Hepatocyte (in vitro differentiated cells): ENCODE results near the gene RREB1. TPM values are rescaled to one million over a fixed set of nuclear protein-coding genes. Genes with fewer than 3 reads are reported as not detected.
"Not testable (repeated sequence)": the region's sequence is repeated elsewhere in the genome, so short reads cannot be mapped to it uniquely, and the experiment has no call there.

Experiments used
- DNase-seq: peaks from one replicate; pipeline ENCODE4 v3.0.0-alpha.2; 2016; ENCODE audit warnings: low spot score
- H2AFZ ChIP-seq: fragments of 200-600 bp; sonication (generic); 2 replicates; pipeline ENCODE4 v1.6.0; 2016; ENCODE audit warnings: antibody characterized with exemption, mild to moderate bottlenecking
- H3K27ac ChIP-seq: fragments of 200-600 bp; sonication (generic); 2 replicates; pipeline ENCODE4 v1.5.1; 2016; ENCODE audit warnings: mild to moderate bottlenecking
- H3K27me3 ChIP-seq: fragments of 200-600 bp; sonication (generic); 2 replicates; pipeline ENCODE4 v1.6.1; 2016
- H3K36me3 ChIP-seq: fragments of 200-600 bp; sonication (generic); replicated peaks from 2 replicates; pipeline ENCODE4 v1.5.1; 2016; ENCODE audit warnings: low read depth; ENCODE audit not compliant: insufficient read depth
- H3K4me1 ChIP-seq: fragments of 200-600 bp; sonication (generic); 2 replicates; pipeline ENCODE4 v1.5.1; 2016; ENCODE audit warnings: mild to moderate bottlenecking, moderate library complexity; ENCODE audit not compliant: insufficient read depth
- H3K4me2 ChIP-seq: fragments of 200-600 bp; sonication (generic); 2 replicates; pipeline ENCODE4 v1.6.0; 2016
- H3K4me3 ChIP-seq: fragments of 200-600 bp; sonication (generic); 2 replicates; pipeline ENCODE4 v1.5.1; 2016; ENCODE audit warnings: mild to moderate bottlenecking
- H3K79me2 ChIP-seq: fragments of 200-600 bp; sonication (generic); 2 replicates; pipeline ENCODE4 v1.6.0; 2017; ENCODE audit warnings: mild to moderate bottlenecking
- H3K9me2 ChIP-seq: fragments of 200-600 bp; sonication (generic); replicated peaks from 2 replicates; pipeline ENCODE4 v1.6.0; 2017; ENCODE audit warnings: mild to moderate bottlenecking; ENCODE audit not compliant: insufficient read depth
- H3K9me3 ChIP-seq: fragments of 200-600 bp; sonication (generic); 2 replicates; pipeline ENCODE4 v1.5.1; 2016; ENCODE audit warnings: low read depth, mild to moderate bottlenecking
- H4K20me1 ChIP-seq: fragments of 200-600 bp; sonication (generic); 2 replicates; pipeline ENCODE4 v1.6.0; 2016; ENCODE audit warnings: mild to moderate bottlenecking; ENCODE audit not compliant: insufficient read depth, poor library complexity, severe bottlenecking
- CTCF ChIP-seq: fragments of 200-600 bp; sonication (generic); IDR thresholded peaks from 2 replicates; pipeline ENCODE4 v1.5.1; 2016; ENCODE audit warnings: antibody characterized with exemption, mild to moderate bottlenecking; ENCODE audit not compliant: poor library complexity
- EZH2 ChIP-seq: fragments of 200-600 bp; sonication (generic); IDR thresholded peaks from 2 replicates; pipeline ENCODE4 v1.6.1; 2016; ENCODE audit warnings: antibody characterized with exemption, mild to moderate bottlenecking, borderline replicate concordance
- EZH2phosphoT487 ChIP-seq: fragments of 200-600 bp; sonication (generic); IDR thresholded peaks from one replicate; pipeline ENCODE4 v1.6.1; 2018; ENCODE audit warnings: antibody characterized with exemption, mild to moderate bottlenecking, low read depth, moderate library complexity; ENCODE audit not compliant: unreplicated experiment, severe bottlenecking
- WGBS: methylation state at CpG from one replicate; pipeline ENCODE4 v1.1.6; 2016; ENCODE audit warnings: low lambda C conversion rate; ENCODE audit errors: missing lambda C conversion rate; 5-methylcytosine and 5-hydroxymethylcytosine counted together
- polyA plus RNA-seq: library from polyadenylated mRNA; unstranded; fragments of >200 nt; fragmentation: Nextera tagmentation; extraction: Ambion mirVana; gene quantifications from 2 replicates; pipeline ENCODE4 v1.2.1, GENCODE V29; 2016
- total RNA-seq: library from RNA; depleted of rRNA; stranded (reverse); fragments of >200 nt; gene quantifications from 2 replicates; pipeline ENCODE4 v1.2.3, GENCODE V29; 2014

RREB1 gene
- total and polyA plus RNA-seq, 2 experiments from 2014 or later: 15.2 to 28.7 TPM

- TF ChIP-seq EZH2 (no peak), EZH2phosphoT487 (no peak), CTCF (no peak)
- H3K27ac ChIP-seq: peak overlapping the region; percentile 62
- H3K36me3 ChIP-seq: no peaks in the 10 kb centered on the region
- peak overlapping the region; percentile 80 for H3K4me2 ChIP-seq
- peaks cover 4% of the 10 kb centered on the region for H3K4me1 ChIP-seq
- no peaks in the 10 kb centered on the region for H3K9me3 ChIP-seq
- no peaks in the 10 kb centered on the region for H3K27me3 ChIP-seq
- H4K20me1 ChIP-seq: no peaks in the 10 kb centered on the region
- H3K9me2 ChIP-seq: no peaks in the 10 kb centered on the region
- H2AFZ ChIP-seq: peak overlapping the region; percentile 68
- WGBS: 52% methylated on average over 13 of the region's 13 CpGs
- H3K79me2 ChIP-seq: no peaks in the 10 kb centered on the region
- peak; percentile 35 for DNase-seq
- peak overlapping the region; percentile 9 for H3K4me3 ChIP-seq
These were observed 154.2 kb downstream of the RREB1 start for GRCh38 chr6:7261852-7262461.

- H3K4me1 ChIP-seq: peaks cover 4% of the 10 kb centered on the region
- 95% methylated on average over 16 of the region's 16 CpGs for WGBS
- H3K27ac ChIP-seq: no peak overlapping the region
- no peaks in the 10 kb centered on the region for H4K20me1 ChIP-seq
- no peak for DNase-seq
- no peak overlapping the region for H2AFZ ChIP-seq
- no peaks in the 10 kb centered on the region for H3K9me3 ChIP-seq
- H3K27me3 ChIP-seq: no peaks in the 10 kb centered on the region
- H3K9me2 ChIP-seq: no peaks in the 10 kb centered on the region
- no peaks in the 10 kb centered on the region for H3K36me3 ChIP-seq
- no peak overlapping the region for H3K4me3 ChIP-seq
- TF ChIP-seq CTCF: no peak
- TF ChIP-seq EZH2: no peak
- no peak for TF ChIP-seq EZH2phosphoT487
- H3K4me2 ChIP-seq: no peak overlapping the region
- H3K79me2 ChIP-seq: no peaks in the 10 kb centered on the region
These were observed 155.2 kb downstream of the RREB1 start for GRCh38 chr6:7262746-7263518.

- H3K4me1 ChIP-seq, H3K4me3 ChIP-seq, H3K4me2 ChIP-seq, H3K9me3 ChIP-seq, H3K36me3 ChIP-seq, H3K79me2 ChIP-seq, H2AFZ ChIP-seq, H3K27ac ChIP-seq, H3K9me2 ChIP-seq, H3K27me3 ChIP-seq, H4K20me1 ChIP-seq, DNase-seq: not testable (repeated sequence)
- 100% methylated on average over 9 of the region's 9 CpGs for WGBS
These were observed 155.7 kb downstream of the RREB1 start for GRCh38 chr6:7263519-7263805.

- WGBS: 94% methylated on average over 15 of the region's 15 CpGs
- H2AFZ ChIP-seq: no peak overlapping the region
- H3K79me2 ChIP-seq: no peaks in the 10 kb centered on the region
- peaks cover 4% of the 10 kb centered on the region for H3K4me1 ChIP-seq
- H4K20me1 ChIP-seq: no peaks in the 10 kb centered on the region
- H3K27ac ChIP-seq: no peak overlapping the region
- no peak overlapping the region for H3K4me2 ChIP-seq
- no peak for TF ChIP-seq EZH2
- TF ChIP-seq CTCF: no peak
- no peak for TF ChIP-seq EZH2phosphoT487
- no peaks in the 10 kb centered on the region for H3K36me3 ChIP-seq
- no peaks in the 10 kb centered on the region for H3K9me2 ChIP-seq
- no peak for DNase-seq
- H3K27me3 ChIP-seq: no peaks in the 10 kb centered on the region
- no peaks in the 10 kb centered on the region for H3K9me3 ChIP-seq
- no peak overlapping the region for H3K4me3 ChIP-seq
These were observed 156.3 kb downstream of the RREB1 start for GRCh38 chr6:7264041-7264440.
